ENCODE data around the gene SRSF6.

- TF ChIP-seq POLR2AphosphoS5 (IDR thresholded peaks at IDR 0.05; ENCODE audit: borderline replicate concordance, low read depth, low read length) (no peak), EZH2 (IDR thresholded peaks at IDR 0.05) (no peak)
Observed at GRCh38 chr20:43508106-43508505, 50.4 kb downstream of the SRSF6 start.

Measured in SK-N-MC (cell line).